GM12878 (cell line): ENCODE data around the gene CTSH. TPM values are rescaled to one million over a fixed set of nuclear protein-coding genes. Genes with fewer than 3 reads are reported as not detected.

Experiments used
- BCL11A ChIP-seq: IDR thresholded peaks from 2 replicates; pipeline ENCODE4 v1.6.1; 2011; ENCODE audit warnings: low read depth, low read length
- CEBPZ ChIP-seq: fragments of 150-350 bp; IDR thresholded peaks from 2 replicates; pipeline ENCODE4 v1.6.1; 2016; ENCODE audit warnings: low read depth, low read length
- CREB1 ChIP-seq: IDR thresholded peaks from 2 replicates; pipeline ENCODE4 v1.6.1; 2012; ENCODE audit warnings: low read depth, mild to moderate bottlenecking, inconsistent platforms
- FOXK2 ChIP-seq: fragments of 450-650 bp; IDR thresholded peaks from 2 replicates; pipeline ENCODE4 v1.6.1; 2017; ENCODE audit warnings: mild to moderate bottlenecking, moderate library complexity
- MEF2A ChIP-seq: IDR thresholded peaks from 2 replicates; pipeline ENCODE4 v1.6.1; 2011; ENCODE audit warnings: low read depth, mild to moderate bottlenecking, low read length, moderate library complexity; ENCODE audit not compliant: insufficient read depth
- MTA3 ChIP-seq: IDR thresholded peaks from 2 replicates; pipeline ENCODE4 v1.6.1; 2012; ENCODE audit warnings: low read length, inconsistent platforms, borderline replicate concordance
- PAX5 ChIP-seq: IDR thresholded peaks from 2 replicates; pipeline ENCODE4 v1.6.1; 2011; ENCODE audit warnings: low read depth, low read length, borderline replicate concordance
- POLR2A ChIP-seq: IDR thresholded peaks from 2 replicates; pipeline ENCODE4 v1.6.1; 2011; ENCODE audit warnings: low read depth, mild to moderate bottlenecking, low read length
- POU2F2 ChIP-seq: IDR thresholded peaks from 3 replicates; pipeline ENCODE4 v1.6.1; 2011; ENCODE audit warnings: low read depth, mild to moderate bottlenecking, low read length, borderline replicate concordance
- RFX5 ChIP-seq: IDR thresholded peaks from 2 replicates; pipeline ENCODE4 v1.6.1; 2011; ENCODE audit warnings: low read depth, low read length, improper control_type of control experiment
- SIN3A ChIP-seq: IDR thresholded peaks from 2 replicates; pipeline ENCODE4 v1.6.1; 2012; ENCODE audit warnings: low read depth, low read length, improper control_type of control experiment
- SP1 ChIP-seq: IDR thresholded peaks from one replicate; pipeline ENCODE4 v1.6.1; 2011; ENCODE audit warnings: low read depth, low read length
- SRF ChIP-seq, 2 experiments: IDR thresholded peaks; 2 replicates each; pipeline ENCODE4 v1.6.1; 2011; ENCODE audit warnings: low read depth in 2 of 2, low read length in 2 of 2, mild to moderate bottlenecking in 1 of 2, moderate library complexity in 1 of 2
- SUZ12 ChIP-seq: fragments of 200-600 bp; sonication (generic); IDR thresholded peaks from one replicate; pipeline ENCODE4 v1.6.1; 2018; ENCODE audit warnings: antibody characterized with exemption, mild to moderate bottlenecking; ENCODE audit not compliant: unreplicated experiment
- TBL1XR1 ChIP-seq: IDR thresholded peaks from 2 replicates; pipeline ENCODE4 v1.6.1; 2012; ENCODE audit warnings: low read depth, low read length, improper control_type of control experiment
- ZBED1 ChIP-seq: IDR thresholded peaks from 2 replicates; pipeline ENCODE4 v1.6.1; 2016; ENCODE audit warnings: borderline replicate concordance
- ZNF207 ChIP-seq: fragments of 450-650 bp; IDR thresholded peaks from 2 replicates; pipeline ENCODE4 v1.6.1; 2014; ENCODE audit warnings: antibody characterized with exemption, mild to moderate bottlenecking, borderline replicate concordance
- polyA plus RNA-seq, 11 experiments: library from polyadenylated mRNA; depleted of rRNA in 4 of 11; unstranded in 6 of 11; stranded (reverse) in 5 of 11; fragments of >200 nt; fragmentation: Nextera tagmentation in 4 of 11; fragmentation: Illumina TruSeq in 1 of 11; extraction: Ambion mirVana in 4 of 11; extraction: Trizol in 1 of 11; gene quantifications; 1 replicate in 1 of 11; 2 replicates in 10 of 11; pipeline versions ENCODE4 v1.2.1 to v1.2.3, GENCODE V29; 2011 to 2016; ENCODE audit warnings: inconsistent platforms in 2 of 11, missing spikeins in 2 of 11, low read depth in 1 of 11
- total RNA-seq, 4 experiments: library from RNA; depleted of rRNA in 3 of 4; stranded (reverse); fragments of >200 nt in 3 of 4; fragmentation: Illumina TruSeq in 1 of 4; extraction: Trizol in 1 of 4; gene quantifications; 2 replicates each; pipeline versions ENCODE4 v1.2.1 to v1.2.3, GENCODE V29; 2013 to 2021
- TF ChIP-seq, protein P1 (sequence below): fragments of 450-650 bp; formaldehyde crosslinking; IDR thresholded peaks from 2 replicates; pipeline ENCODE4 v1.4.0; 2020; ENCODE audit warnings: mild to moderate bottlenecking, moderate library complexity
- TF ChIP-seq, protein P2 (sequence below): fragments of 450-650 bp; IDR thresholded peaks from 2 replicates; pipeline ENCODE4 v1.6.1; 2017; ENCODE audit warnings: mild to moderate bottlenecking, moderate library complexity

The CTSH gene
- total and polyA plus RNA-seq, 10 of the 15 experiments (the other 5 are each of a cell fraction or from before 2014, with no cell fraction given), result 30.2 to 1,212 (median 519) TPM

- no peak for TF ChIP-seq SRF (IDR thresholded peaks at IDR 0.05; ENCODE audit: low read depth in 2 of 2, low read length in 2 of 2)
- TF ChIP-seq CEBPZ, result no peak
- no peak for TF ChIP-seq SIN3A
- TF ChIP-seq, protein P1, sequence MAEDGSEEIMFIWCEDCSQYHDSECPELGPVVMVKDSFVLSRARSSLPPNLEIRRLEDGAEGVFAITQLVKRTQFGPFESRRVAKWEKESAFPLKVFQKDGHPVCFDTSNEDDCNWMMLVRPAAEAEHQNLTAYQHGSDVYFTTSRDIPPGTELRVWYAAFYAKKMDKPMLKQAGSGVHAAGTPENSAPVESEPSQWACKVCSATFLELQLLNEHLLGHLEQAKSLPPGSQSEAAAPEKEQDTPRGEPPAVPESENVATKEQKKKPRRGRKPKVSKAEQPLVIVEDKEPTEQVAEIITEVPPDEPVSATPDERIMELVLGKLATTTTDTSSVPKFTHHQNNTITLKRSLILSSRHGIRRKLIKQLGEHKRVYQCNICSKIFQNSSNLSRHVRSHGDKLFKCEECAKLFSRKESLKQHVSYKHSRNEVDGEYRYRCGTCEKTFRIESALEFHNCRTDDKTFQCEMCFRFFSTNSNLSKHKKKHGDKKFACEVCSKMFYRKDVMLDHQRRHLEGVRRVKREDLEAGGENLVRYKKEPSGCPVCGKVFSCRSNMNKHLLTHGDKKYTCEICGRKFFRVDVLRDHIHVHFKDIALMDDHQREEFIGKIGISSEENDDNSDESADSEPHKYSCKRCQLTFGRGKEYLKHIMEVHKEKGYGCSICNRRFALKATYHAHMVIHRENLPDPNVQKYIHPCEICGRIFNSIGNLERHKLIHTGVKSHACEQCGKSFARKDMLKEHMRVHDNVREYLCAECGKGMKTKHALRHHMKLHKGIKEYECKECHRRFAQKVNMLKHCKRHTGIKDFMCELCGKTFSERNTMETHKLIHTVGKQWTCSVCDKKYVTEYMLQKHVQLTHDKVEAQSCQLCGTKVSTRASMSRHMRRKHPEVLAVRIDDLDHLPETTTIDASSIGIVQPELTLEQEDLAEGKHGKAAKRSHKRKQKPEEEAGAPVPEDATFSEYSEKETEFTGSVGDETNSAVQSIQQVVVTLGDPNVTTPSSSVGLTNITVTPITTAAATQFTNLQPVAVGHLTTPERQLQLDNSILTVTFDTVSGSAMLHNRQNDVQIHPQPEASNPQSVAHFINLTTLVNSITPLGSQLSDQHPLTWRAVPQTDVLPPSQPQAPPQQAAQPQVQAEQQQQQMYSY (CRISPR knock-in tag), result no peak
- TF ChIP-seq POU2F2, result no peak
- TF ChIP-seq SUZ12, result no peak
- peak; percentile 48; the same call in 1 of the 2 replicates for TF ChIP-seq ZBED1
- no peak for TF ChIP-seq POLR2A
- 0 out of 2 replicates have a peak, but pooled peaks have one; percentile 55 for TF ChIP-seq BCL11A
- TF ChIP-seq, protein P2, sequence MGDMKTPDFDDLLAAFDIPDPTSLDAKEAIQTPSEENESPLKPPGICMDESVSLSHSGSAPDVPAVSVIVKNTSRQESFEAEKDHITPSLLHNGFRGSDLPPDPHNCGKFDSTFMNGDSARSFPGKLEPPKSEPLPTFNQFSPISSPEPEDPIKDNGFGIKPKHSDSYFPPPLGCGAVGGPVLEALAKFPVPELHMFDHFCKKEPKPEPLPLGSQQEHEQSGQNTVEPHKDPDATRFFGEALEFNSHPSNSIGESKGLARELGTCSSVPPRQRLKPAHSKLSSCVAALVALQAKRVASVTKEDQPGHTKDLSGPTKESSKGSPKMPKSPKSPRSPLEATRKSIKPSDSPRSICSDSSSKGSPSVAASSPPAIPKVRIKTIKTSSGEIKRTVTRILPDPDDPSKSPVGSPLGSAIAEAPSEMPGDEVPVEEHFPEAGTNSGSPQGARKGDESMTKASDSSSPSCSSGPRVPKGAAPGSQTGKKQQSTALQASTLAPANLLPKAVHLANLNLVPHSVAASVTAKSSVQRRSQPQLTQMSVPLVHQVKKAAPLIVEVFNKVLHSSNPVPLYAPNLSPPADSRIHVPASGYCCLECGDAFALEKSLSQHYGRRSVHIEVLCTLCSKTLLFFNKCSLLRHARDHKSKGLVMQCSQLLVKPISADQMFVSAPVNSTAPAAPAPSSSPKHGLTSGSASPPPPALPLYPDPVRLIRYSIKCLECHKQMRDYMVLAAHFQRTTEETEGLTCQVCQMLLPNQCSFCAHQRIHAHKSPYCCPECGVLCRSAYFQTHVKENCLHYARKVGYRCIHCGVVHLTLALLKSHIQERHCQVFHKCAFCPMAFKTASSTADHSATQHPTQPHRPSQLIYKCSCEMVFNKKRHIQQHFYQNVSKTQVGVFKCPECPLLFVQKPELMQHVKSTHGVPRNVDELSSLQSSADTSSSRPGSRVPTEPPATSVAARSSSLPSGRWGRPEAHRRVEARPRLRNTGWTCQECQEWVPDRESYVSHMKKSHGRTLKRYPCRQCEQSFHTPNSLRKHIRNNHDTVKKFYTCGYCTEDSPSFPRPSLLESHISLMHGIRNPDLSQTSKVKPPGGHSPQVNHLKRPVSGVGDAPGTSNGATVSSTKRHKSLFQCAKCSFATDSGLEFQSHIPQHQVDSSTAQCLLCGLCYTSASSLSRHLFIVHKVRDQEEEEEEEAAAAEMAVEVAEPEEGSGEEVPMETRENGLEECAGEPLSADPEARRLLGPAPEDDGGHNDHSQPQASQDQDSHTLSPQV, result peak; percentile 9; the same call in 1 of the 2 replicates
- peak; percentile 16; the same call in 1 of the 2 replicates for TF ChIP-seq ZNF207
- TF ChIP-seq MEF2A, result peak; percentile 52; the same call in 1 of the 2 replicates
- no peak for TF ChIP-seq PAX5
- TF ChIP-seq SP1, result peak; percentile 7
- no peak for TF ChIP-seq FOXK2
- TF ChIP-seq TBL1XR1, result 0 out of 2 replicates have a peak, but pooled peaks have one; percentile 55
- TF ChIP-seq MTA3, result 0 out of 2 replicates have a peak, but pooled peaks have one; percentile 66
- TF ChIP-seq CREB1, result no peak
- no peak for TF ChIP-seq RFX5
Observed at GRCh38 chr15:78938658-78939488, 6.0 kb downstream of the CTSH start (continued).
